ENCODE measurements around the gene TTC7B. TPM values are rescaled to one million over a fixed set of nuclear protein-coding genes. Genes with fewer than 3 reads are reported as not detected.

The TTC7B gene
- total RNA-seq, 4 donors from 2014 or later: 35.0 to 78.7 (median 36.8) TPM

- in situ Hi-C loops (cut with MboI; ENCODE audit: low sequenced_read_pairs in 4 of 4): no loop called here
- no peak for ATAC-seq
Observed at GRCh38 chr14:90507428-90507827, 308.8 kb downstream of the TTC7B start.

GRCh38 chr14:90506748-90507147 is 309.5 kb downstream of the TTC7B start:
- Histone ChIP-seq H3K27ac (no peak overlapping the region), H3K4me1 (no peaks in the 10 kb centered on the region), H3K36me3 (no peaks in the 10 kb centered on the region), H3K27me3 (no peaks in the 10 kb centered on the region), H3K4me3 (no peak overlapping the region), H3K9me3 (no peaks in the 10 kb centered on the region)
- DNase-seq: no peak
- intact Hi-C loops (cut with DNase I; ENCODE audit: low total_unique reads): no loop called here
- in situ Hi-C loops (cut with MboI; ENCODE audit: low sequenced_read_pairs in 4 of 4): no loop called here
- no peak for ATAC-seq
- no peak for TF ChIP-seq POLR2A (IDR thresholded peaks at IDR 0.05)

More at GRCh38 chr14:90507428-90507827, 308.8 kb downstream of the TTC7B start:
- TF ChIP-seq POLR2A (IDR thresholded peaks at IDR 0.05) (no peak), CTCF (IDR thresholded peaks at IDR 0.05 in 4 of 5, conservative IDR thresholded peaks at IDR 0.05 in 1 of 5) (no peak)
- peaks cover 3 to 4% of the 10 kb centered on the region in 2 donors for H3K4me1 ChIP-seq
- no peaks in the 10 kb centered on the region for H3K27me3 ChIP-seq
- intact Hi-C loops (cut with DNase I; ENCODE audit: low total_unique reads): no loop called here
- H3K27ac ChIP-seq: no peak overlapping the region
- H3K4me3 ChIP-seq: no peak overlapping the region
- no peak for DNase-seq
- no peaks in the 10 kb centered on the region for H3K36me3 ChIP-seq
- no peaks in the 10 kb centered on the region for H3K9me3 ChIP-seq

- Histone ChIP-seq H3K27ac (no peak overlapping the region), H3K36me3 (no peaks in the 10 kb centered on the region), H3K27me3 (no peaks in the 10 kb centered on the region), H3K9me3 (no peaks in the 10 kb centered on the region), H3K4me1 (no peaks in the 10 kb centered on the region), H3K4me3 (no peak overlapping the region)
- in situ Hi-C loops (cut with MboI; ENCODE audit: low sequenced_read_pairs in 4 of 4) (no loop called here), intact Hi-C loops (cut with DNase I; ENCODE audit: low total_unique reads) (no loop called here)
- ATAC-seq (no peak), DNase-seq (no peak)
- TF ChIP-seq POLR2A (IDR thresholded peaks at IDR 0.05): no peak
- no peak for TF ChIP-seq CTCF (IDR thresholded peaks at IDR 0.05 in 4 of 5, conservative IDR thresholded peaks at IDR 0.05 in 1 of 5)
Observed at GRCh38 chr14:90505531-90505930, 310.7 kb downstream of the TTC7B start.

DNA sequence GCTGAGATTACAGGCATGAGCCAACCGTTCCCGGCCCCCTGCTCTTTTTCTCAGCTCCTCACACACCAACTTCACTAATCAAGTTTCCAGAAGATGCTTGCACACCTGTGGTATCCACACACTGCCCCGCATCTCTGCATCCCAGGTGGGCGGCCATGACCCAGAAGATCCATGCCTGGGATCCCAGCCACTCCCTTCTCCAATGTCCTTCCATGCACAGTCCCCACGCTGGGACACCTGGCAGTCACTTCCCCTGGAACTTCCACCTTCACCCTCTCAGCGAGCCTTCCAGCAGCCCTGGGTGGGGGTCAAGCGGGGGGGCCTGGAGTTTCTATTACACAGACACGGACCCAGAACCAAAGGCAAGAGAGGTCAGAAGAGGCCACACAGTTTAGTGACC is 311.6 kb downstream of the TTC7B start:
- intact Hi-C loops (cut with DNase I; ENCODE audit: low total_unique reads) (no loop called here), in situ Hi-C loops (cut with MboI; ENCODE audit: low sequenced_read_pairs in 4 of 4) (no loop called here)
- no peak overlapping the region for H3K4me3 ChIP-seq
- TF ChIP-seq CTCF (IDR thresholded peaks at IDR 0.05 in 4 of 5, conservative IDR thresholded peaks at IDR 0.05 in 1 of 5) (no peak), POLR2A (IDR thresholded peaks at IDR 0.05) (no peak)
- H3K36me3 ChIP-seq: no peaks in the 10 kb centered on the region
- DNase-seq (no peak), ATAC-seq (no peak)
- H3K27me3 ChIP-seq: no peaks in the 10 kb centered on the region
- no peaks in the 10 kb centered on the region for H3K4me1 ChIP-seq
- H3K27ac ChIP-seq: no peak overlapping the region
- no peaks in the 10 kb centered on the region for H3K9me3 ChIP-seq

GRCh38 chr14:90503582-90503981 is 312.6 kb downstream of the TTC7B start:
- ATAC-seq (no peak), DNase-seq (no peak)
- H3K36me3 ChIP-seq: no peaks in the 10 kb centered on the region
- H3K27me3 ChIP-seq: no peaks in the 10 kb centered on the region
- H3K4me3 ChIP-seq: no peak overlapping the region
- no peak overlapping the region for H3K27ac ChIP-seq
- no peaks in the 10 kb centered on the region for H3K9me3 ChIP-seq
- H3K4me1 ChIP-seq: no peaks in the 10 kb centered on the region
- intact Hi-C loops (cut with DNase I; ENCODE audit: low total_unique reads) (no loop called here), in situ Hi-C loops (cut with MboI; ENCODE audit: low sequenced_read_pairs in 4 of 4) (no loop called here)
- TF ChIP-seq POLR2A (IDR thresholded peaks at IDR 0.05) (no peak), CTCF (IDR thresholded peaks at IDR 0.05 in 4 of 5, conservative IDR thresholded peaks at IDR 0.05 in 1 of 5) (no peak)

Measured in gastrocnemius medialis (tissue), 4 donors.